Muscle of leg (tissue), 11 donors: Measurements from ENCODE around the gene TOMM40. TPM values are rescaled to one million over a fixed set of nuclear protein-coding genes. Genes with fewer than 3 reads are reported as not detected.

Experiments
- DNase-seq: peaks from one replicate; pipeline ENCODE4 v3.0.0; 2013
- H3K27ac ChIP-seq: one replicate; pipeline ENCODE4 v1.5.1; 2013; ENCODE audit warnings: mild to moderate bottlenecking, low read length, control low read depth
- H3K27me3 ChIP-seq: one replicate; pipeline ENCODE4 v1.6.1; 2013; ENCODE audit warnings: low read length; ENCODE audit not compliant: control insufficient read depth, insufficient read depth
- H3K36me3 ChIP-seq: one replicate; pipeline ENCODE4 v1.6.1; 2013; ENCODE audit warnings: low read length; ENCODE audit not compliant: control insufficient read depth, insufficient read depth
- H3K4me1 ChIP-seq: one replicate; pipeline ENCODE4 v1.6.1; 2013; ENCODE audit warnings: low read length; ENCODE audit not compliant: control insufficient read depth, insufficient read depth
- H3K4me3 ChIP-seq: one replicate; pipeline ENCODE4 v1.5.1; 2013; ENCODE audit warnings: low read length, control low read depth
- H3K9me3 ChIP-seq: replicated peaks from 2 replicates; pipeline ENCODE4 v1.6.1; 2013; ENCODE audit warnings: low read depth, low read length; ENCODE audit not compliant: control insufficient read depth
- WGBS: methylation state at CpG from one replicate; pipeline ENCODE4 v1.1.5; 2013; ENCODE audit warnings: missing lambda C conversion rate; ENCODE audit not compliant: insufficient coverage; 5-methylcytosine and 5-hydroxymethylcytosine counted together
- polyA plus RNA-seq, 8 donors: library from polyadenylated mRNA; unstranded; fragments of 120-200 nt; gene quantifications; one replicate each; pipeline versions ENCODE4 v1.2.1 to v1.2.3, GENCODE V29; 2013; ENCODE audit warnings: inconsistent platforms in 1 of 8, low replicate concordance in 1 of 8; ENCODE audit not compliant: insufficient read length in 8 of 8, insufficient read depth in 1 of 8
- total RNA-seq: library from RNA; stranded (reverse); fragments of 120-200 nt; gene quantifications from one replicate; pipeline ENCODE4 v1.2.4, GENCODE V29; 2013

The TOMM40 gene
- total and polyA plus RNA-seq, 9 donors, result 24.3 to 41.8 (median 36.6) TPM

DNA sequence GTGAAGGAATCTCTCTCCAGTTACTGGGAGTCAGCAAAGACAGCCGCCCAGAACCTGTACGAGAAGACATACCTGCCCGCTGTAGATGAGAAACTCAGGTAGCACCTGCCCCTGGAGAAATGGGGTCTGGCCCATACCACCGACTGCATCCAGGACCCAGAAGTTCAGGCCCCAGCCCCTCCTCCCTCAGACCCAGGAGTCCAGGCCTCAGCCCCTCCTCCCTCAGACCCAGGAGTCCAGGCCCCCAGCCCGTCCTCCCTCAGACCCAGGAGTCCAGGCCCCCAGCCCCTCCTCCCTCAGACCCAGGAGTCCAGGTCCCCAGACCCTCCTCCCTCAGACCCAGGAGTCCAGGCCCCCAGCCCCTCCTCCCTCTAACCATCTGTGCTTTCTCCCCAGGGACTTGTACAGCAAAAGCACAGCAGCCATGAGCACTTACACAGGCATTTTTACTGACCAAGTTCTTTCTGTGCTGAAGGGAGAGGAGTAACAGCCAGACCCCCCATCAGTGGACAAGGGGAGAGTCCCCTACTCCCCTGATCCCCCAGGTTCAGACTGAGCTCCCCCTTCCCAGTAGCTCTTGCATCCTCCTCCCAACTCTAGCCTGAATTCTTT, 57.8 kb downstream of the TOMM40 start:
- Histone ChIP-seq H3K9me3 (no peaks in the 10 kb centered on the region), H3K4me1 (peaks cover 12% of the 10 kb centered on the region), H3K27ac (no peak overlapping the region), H3K27me3 (no peaks in the 10 kb centered on the region), H3K36me3 (peaks cover 13% of the 10 kb centered on the region), H3K4me3 (no peak overlapping the region)
- 83% methylated on average over 2 of the region's 5 CpGs for WGBS
- no peak for DNase-seq

DNA sequence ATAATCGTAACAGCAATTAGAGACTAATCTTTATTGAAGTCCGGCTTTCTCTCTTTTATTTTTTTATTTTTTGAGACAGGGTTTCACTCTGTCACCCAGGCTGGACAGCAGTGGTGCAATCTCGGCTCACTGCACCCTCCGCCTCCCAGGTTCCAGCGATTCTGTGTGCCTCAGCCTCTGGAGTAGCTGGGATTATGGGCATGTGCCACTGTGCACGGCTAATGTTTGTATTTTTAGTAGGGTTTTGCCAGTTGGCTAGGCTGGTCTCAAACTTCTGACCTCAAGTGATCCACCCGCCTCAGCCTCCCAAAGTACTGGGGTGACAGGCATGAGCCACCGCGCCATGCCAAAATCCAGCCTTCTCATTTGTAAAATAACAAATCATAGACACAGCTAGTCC, 58.5 kb downstream of the TOMM40 start:
- H3K4me3 ChIP-seq, result no peak overlapping the region
- H3K9me3 ChIP-seq, result no peaks in the 10 kb centered on the region
- DNase-seq, result no peak
- H3K27me3 ChIP-seq, result no peaks in the 10 kb centered on the region
- peaks cover 18% of the 10 kb centered on the region for H3K4me1 ChIP-seq
- peaks cover 13% of the 10 kb centered on the region for H3K36me3 ChIP-seq
- 90% methylated on average over 4 of the region's 9 CpGs for WGBS
- no peak overlapping the region for H3K27ac ChIP-seq

DNA sequence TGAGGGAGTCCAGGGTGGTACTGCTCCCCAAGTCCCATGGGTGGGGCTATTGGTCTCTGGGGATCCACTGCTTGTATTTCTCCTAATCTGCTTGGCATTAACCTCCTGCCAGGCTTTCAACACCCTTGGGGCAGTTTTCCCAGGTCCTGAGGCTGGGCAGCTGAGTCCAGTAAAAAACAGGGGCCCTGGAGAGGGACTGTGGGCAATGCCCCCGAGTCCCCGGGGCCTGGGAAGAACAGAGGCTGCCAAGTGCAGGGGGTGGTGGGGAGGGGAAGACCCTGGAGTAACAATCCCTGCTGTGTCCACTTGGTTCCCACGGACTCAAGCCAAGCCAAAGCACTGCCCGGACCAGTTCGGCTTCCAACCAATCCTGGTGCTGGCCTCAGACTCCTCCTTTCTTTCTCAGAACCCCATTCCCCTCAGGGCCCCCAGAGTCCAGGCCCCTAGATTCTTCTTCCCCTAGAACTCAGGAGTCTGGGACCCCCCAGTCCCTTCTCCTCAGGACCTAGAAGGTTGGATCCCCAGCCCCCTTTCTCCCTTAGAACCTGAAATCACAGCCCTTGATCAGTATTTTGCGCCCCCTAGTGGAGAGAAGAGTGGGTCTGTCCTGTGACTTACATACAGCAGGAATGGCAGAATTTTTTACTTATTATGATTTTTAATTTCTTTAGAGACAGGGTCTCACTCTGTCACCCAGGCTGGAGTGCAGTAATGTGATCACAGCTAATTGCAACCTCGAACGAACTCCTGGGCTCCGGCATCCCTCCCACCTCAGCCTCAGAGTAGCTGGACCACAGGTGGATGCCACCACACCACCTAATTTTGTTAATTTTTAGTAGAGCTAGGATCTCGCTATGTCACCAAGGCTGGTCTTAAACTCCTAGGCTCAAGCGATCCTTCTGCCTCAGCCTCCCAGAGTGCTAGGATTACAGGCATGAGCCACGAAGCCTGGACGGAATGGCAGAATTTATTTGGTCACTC, 60.4 kb downstream of the TOMM40 start:
- no peaks in the 10 kb centered on the region for H3K27me3 ChIP-seq
- H3K9me3 ChIP-seq, result no peaks in the 10 kb centered on the region
- 72% methylated on average over 9 of the region's 13 CpGs for WGBS
- DNase-seq, result peak; percentile 89
- H3K36me3 ChIP-seq, result peaks cover 13% of the 10 kb centered on the region
- H3K27ac ChIP-seq, result peak overlapping the region; percentile 31
- no peak overlapping the region for H3K4me3 ChIP-seq
- peaks cover 27% of the 10 kb centered on the region for H3K4me1 ChIP-seq

Other genes with a start within 250 kb of the TOMM40 start
- gene PVR, start 247.3 kb upstream of the TOMM40 start, total RNA-seq, result 22.3 TPM
- gene PVR, start 247.3 kb upstream of the TOMM40 start, polyA plus RNA-seq, result 10 to 100 TPM; 18.4 to 25.6 (median 20.1) TPM
- 2.8 TPM for gene CEACAM19, start 219.8 kb upstream of the TOMM40 start, total RNA-seq
- 10 to 100 TPM in 1 of 8 donors, 1 to 10 TPM in 7; 4.0 to 11.7 (median 7.1) TPM for gene CEACAM19, start 219.8 kb upstream of the TOMM40 start, polyA plus RNA-seq
- 0.62 TPM for gene CEACAM16, start 192.1 kb upstream of the TOMM40 start, total RNA-seq
- gene CEACAM16, start 192.1 kb upstream of the TOMM40 start, polyA plus RNA-seq, result under 1 TPM; 0.31 to 0.84 (median 0.53) TPM
- 2.7 TPM for gene BCL3, start 142.5 kb upstream of the TOMM40 start, total RNA-seq
- 10 to 100 TPM; 10.8 to 19.2 (median 14.5) TPM for gene BCL3, start 142.5 kb upstream of the TOMM40 start, polyA plus RNA-seq
- not detected for gene CBLC, start 113.4 kb upstream of the TOMM40 start, total RNA-seq
- 1 to 10 TPM in 2 of 8 donors, under 1 TPM in 2, not detected in 4; 0.11 to 2.6 (median 1.1) TPM for gene CBLC, start 113.4 kb upstream of the TOMM40 start, polyA plus RNA-seq
- gene BCAM, start 82.2 kb upstream of the TOMM40 start, total RNA-seq, result 81.6 TPM
- 100 to 1,000 TPM; 122 to 235 (median 205) TPM for gene BCAM, start 82.2 kb upstream of the TOMM40 start, polyA plus RNA-seq
- 38.4 TPM for gene NECTIN2, start 45.0 kb upstream of the TOMM40 start, total RNA-seq
- gene NECTIN2, start 45.0 kb upstream of the TOMM40 start, polyA plus RNA-seq, result 10 to 100 TPM; 48.7 to 61.8 (median 54.7) TPM
- gene APOE, start 14.5 kb downstream of the TOMM40 start, total RNA-seq, result 56.7 TPM
- 10 to 100 TPM; 32.7 to 62.3 (median 43.9) TPM for gene APOE, start 14.5 kb downstream of the TOMM40 start, polyA plus RNA-seq
- 25.0 TPM for gene APOC1, start 23.4 kb downstream of the TOMM40 start, total RNA-seq
- gene APOC1, start 23.4 kb downstream of the TOMM40 start, polyA plus RNA-seq, result 10 to 100 TPM; 13.5 to 25.2 (median 15.7) TPM
- not detected for gene APOC4, start 51.0 kb downstream of the TOMM40 start, total RNA-seq
- gene APOC4, start 51.0 kb downstream of the TOMM40 start, polyA plus RNA-seq, result not detected
- 0.44 TPM for gene APOC2, start 54.8 kb downstream of the TOMM40 start, total RNA-seq
- gene APOC2, start 54.8 kb downstream of the TOMM40 start, polyA plus RNA-seq, result 1 to 10 TPM in 3 of 8 donors, under 1 TPM in 2, not detected in 3; 0.33 to 8.8 (median 4.5) TPM
- 18.7 TPM for gene CLPTM1, start 64.1 kb downstream of the TOMM40 start, total RNA-seq
- gene CLPTM1, start 64.1 kb downstream of the TOMM40 start, polyA plus RNA-seq, result 10 to 100 TPM; 45.7 to 64.6 (median 57.2) TPM
- gene RELB, start 110.2 kb downstream of the TOMM40 start, total RNA-seq, result 2.0 TPM
- 1 to 10 TPM; 3.8 to 6.0 (median 5.3) TPM for gene RELB, start 110.2 kb downstream of the TOMM40 start, polyA plus RNA-seq
- gene CLASRP, start 147.8 kb downstream of the TOMM40 start, total RNA-seq, result 22.8 TPM
- 10 to 100 TPM; 38.2 to 56.2 (median 45.6) TPM for gene CLASRP, start 147.8 kb downstream of the TOMM40 start, polyA plus RNA-seq
- 0.13 TPM for gene ZNF296, start 185.2 kb downstream of the TOMM40 start, total RNA-seq
- gene ZNF296, start 185.2 kb downstream of the TOMM40 start, polyA plus RNA-seq, result 1 to 10 TPM in 3 of 8 donors, under 1 TPM in 5; 0.29 to 1.5 (median 0.80) TPM
- 13.8 TPM for gene GEMIN7, start 188.0 kb downstream of the TOMM40 start, total RNA-seq
- 10 to 100 TPM; 19.9 to 25.3 (median 21.8) TPM for gene GEMIN7, start 188.0 kb downstream of the TOMM40 start, polyA plus RNA-seq
- 20.4 TPM for gene PPP1R37, start 201.9 kb downstream of the TOMM40 start, total RNA-seq
- 10 to 100 TPM; 19.4 to 29.3 (median 24.7) TPM for gene PPP1R37, start 201.9 kb downstream of the TOMM40 start, polyA plus RNA-seq